ENCODE results near the gene TMEM135. TPM values are rescaled to one million over a fixed set of nuclear protein-coding genes. Genes with fewer than 3 reads are reported as not detected.

The TMEM135 gene
- total RNA-seq, 2 experiments from 2014 or later = 25.5 to 26.0 TPM

DNA sequence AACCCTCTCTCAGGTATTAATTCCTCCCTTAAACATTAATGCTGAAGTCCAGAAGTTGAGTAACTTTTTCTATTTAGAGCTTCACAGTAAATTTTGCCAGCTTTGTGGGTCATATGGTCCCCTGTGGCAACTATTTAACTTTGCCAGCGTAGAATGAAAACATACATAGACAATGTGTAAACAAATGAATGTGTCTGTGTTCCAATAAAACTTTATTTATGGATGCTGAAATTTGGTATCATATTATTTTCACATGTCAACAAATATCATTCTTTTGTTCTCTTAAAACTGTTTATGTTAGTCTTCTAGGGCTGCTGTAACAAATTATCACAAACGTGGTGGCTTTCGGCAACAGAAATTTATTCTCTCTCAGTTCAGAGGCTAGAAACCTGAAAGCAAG, 85.1 kb downstream of the TMEM135 start:
- no peaks in the 10 kb centered on the region for H3K27me3 Mint-ChIP-seq
- no peaks in the 10 kb centered on the region for H3K36me3 Mint-ChIP-seq (ENCODE audit: low read depth)
- no peak overlapping the region for H3K4me3 Mint-ChIP-seq
- H3K9me3 Mint-ChIP-seq (ENCODE audit: low read depth) = no peaks in the 10 kb centered on the region
- no peak for ATAC-seq
- no peak overlapping the region for H3K27ac Mint-ChIP-seq
- ChIA-PET POLR2A (no interaction called here), CTCF (no interaction called here)
- no peak for DNase-seq
- intact Hi-C loops (cut with DNase I, micrococcal nuclease) = no loop called here
- H3K4me1 Mint-ChIP-seq = peaks cover 2% of the 10 kb centered on the region

DNA sequence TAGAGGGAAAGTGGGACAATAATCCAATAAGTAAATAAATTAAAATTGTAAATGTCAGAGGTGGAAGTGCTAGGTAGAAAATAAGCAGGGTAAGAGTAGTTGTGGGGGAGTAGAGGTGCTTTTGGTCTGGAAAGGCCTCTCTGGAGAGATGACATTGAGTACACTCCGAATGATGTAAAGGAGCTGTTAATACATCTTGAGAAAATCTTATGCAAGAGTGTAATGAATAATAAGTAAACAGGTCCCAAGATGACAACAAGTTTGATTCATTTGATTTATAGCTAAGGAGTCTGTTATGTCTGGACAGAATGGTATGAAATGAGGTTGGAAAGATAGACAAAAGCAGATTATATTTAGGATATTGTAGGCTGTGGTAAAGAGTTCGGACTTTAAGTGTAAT, 87.5 kb downstream of the TMEM135 start:
- H3K27me3 Mint-ChIP-seq = no peaks in the 10 kb centered on the region
- ChIA-PET POLR2A (no interaction called here), CTCF (no interaction called here)
- DNase-seq (no peak), ATAC-seq (no peak)
- no peaks in the 10 kb centered on the region for H3K36me3 Mint-ChIP-seq (ENCODE audit: low read depth)
- H3K9me3 Mint-ChIP-seq (ENCODE audit: low read depth) = no peaks in the 10 kb centered on the region
- peaks cover 5% of the 10 kb centered on the region for H3K4me1 Mint-ChIP-seq
- H3K27ac Mint-ChIP-seq = no peak overlapping the region
- intact Hi-C loops (cut with DNase I, micrococcal nuclease) = no loop called here
- no peak overlapping the region for H3K4me3 Mint-ChIP-seq

- no peak overlapping the region for H3K27ac Mint-ChIP-seq
- ATAC-seq (no peak), DNase-seq (no peak)
- POLR2A ChIA-PET = no interaction called here
- no peaks in the 10 kb centered on the region for H3K9me3 Mint-ChIP-seq (ENCODE audit: low read depth)
- CTCF ChIA-PET = no interaction called here
- H3K4me3 Mint-ChIP-seq = no peak overlapping the region
- no peaks in the 10 kb centered on the region for H3K36me3 Mint-ChIP-seq (ENCODE audit: low read depth)
- peaks cover 5% of the 10 kb centered on the region for H3K4me1 Mint-ChIP-seq
- no peaks in the 10 kb centered on the region for H3K27me3 Mint-ChIP-seq
- intact Hi-C loops (cut with DNase I, micrococcal nuclease) = no loop called here
Measured at GRCh38 chr11:87127101-87127500, 89.4 kb downstream of the TMEM135 start.

GRCh38 chr11:87128372-87128771, 90.6 kb downstream of the TMEM135 start:
- Mint-ChIP-seq H3K36me3 (ENCODE audit: low read depth) (no peaks in the 10 kb centered on the region), H3K9me3 (ENCODE audit: low read depth) (no peaks in the 10 kb centered on the region), H3K4me3 (no peak overlapping the region), H3K27me3 (no peaks in the 10 kb centered on the region), H3K4me1 (peaks cover 5% of the 10 kb centered on the region), H3K27ac (no peak overlapping the region)
- POLR2A ChIA-PET = no interaction called here
- intact Hi-C loops (cut with DNase I, micrococcal nuclease) = no loop called here
- CTCF ChIA-PET = no interaction called here
- DNase-seq (no peak), ATAC-seq (no peak)

GRCh38 chr11:87134524-87135106, 96.9 kb downstream of the TMEM135 start:
- Mint-ChIP-seq H3K9me3 (ENCODE audit: low read depth) (peaks cover 4% of the 10 kb centered on the region), H3K36me3 (ENCODE audit: low read depth) (peaks cover 11% of the 10 kb centered on the region), H3K4me3 (no peak overlapping the region), H3K4me1 (no peaks in the 10 kb centered on the region), H3K27me3 (no peaks in the 10 kb centered on the region), H3K27ac (no peak overlapping the region)
- intact Hi-C loops (cut with DNase I, micrococcal nuclease) = no loop called here
- DNase-seq (no peak), ATAC-seq (no peak)
- POLR2A ChIA-PET = no interaction called here
- CTCF ChIA-PET = interaction anchor here (1.0 to 1.1 kb wide), 2 partner anchors 15 kb away, joined by 3 to 4 read pairs; no protein-coding TSS in a partner anchor

GRCh38 chr11:87136236-87136635, 98.5 kb downstream of the TMEM135 start:
- peaks cover 5% of the 10 kb centered on the region for H3K9me3 Mint-ChIP-seq (ENCODE audit: low read depth)
- H3K27me3 Mint-ChIP-seq = no peaks in the 10 kb centered on the region
- H3K4me3 Mint-ChIP-seq = no peak overlapping the region
- ATAC-seq (no peak), DNase-seq (no peak)
- H3K4me1 Mint-ChIP-seq = no peaks in the 10 kb centered on the region
- ChIA-PET CTCF (interaction anchor here (1.1 kb wide), 1 partner anchor 197 kb away, joined by 4 read pairs; no protein-coding TSS in a partner anchor), POLR2A (no interaction called here)
- peaks cover 13% of the 10 kb centered on the region for H3K36me3 Mint-ChIP-seq (ENCODE audit: low read depth)
- intact Hi-C loops (cut with DNase I, micrococcal nuclease) = no loop called here
- no peak overlapping the region for H3K27ac Mint-ChIP-seq

DNA sequence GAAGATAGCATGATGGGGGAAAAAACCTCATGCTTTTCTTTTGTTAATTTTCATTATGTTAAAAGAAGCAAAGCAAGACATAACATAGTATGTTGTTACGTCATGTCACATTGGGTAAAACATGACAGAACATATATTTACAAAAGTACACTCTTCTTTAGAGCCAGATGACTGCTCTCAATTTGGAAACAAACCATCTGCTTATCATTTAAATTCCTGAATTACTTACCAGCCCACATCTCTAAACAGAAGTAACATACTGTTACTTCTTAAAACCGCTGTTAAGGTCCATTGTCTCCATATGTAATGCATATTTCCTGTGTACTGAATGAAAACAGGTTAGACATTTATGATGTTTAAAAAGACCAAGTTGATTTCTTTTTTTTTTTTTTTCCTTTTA, 100.0 kb downstream of the TMEM135 start:
- ChIA-PET CTCF (no interaction called here), POLR2A (no interaction called here)
- no peak overlapping the region for H3K4me3 Mint-ChIP-seq
- no peak for DNase-seq
- H3K27me3 Mint-ChIP-seq = no peaks in the 10 kb centered on the region
- H3K36me3 Mint-ChIP-seq (ENCODE audit: low read depth) = peaks cover 13% of the 10 kb centered on the region
- H3K27ac Mint-ChIP-seq = no peak overlapping the region
- H3K4me1 Mint-ChIP-seq = peaks cover 6% of the 10 kb centered on the region
- intact Hi-C loops (cut with DNase I, micrococcal nuclease) = no loop called here
- no peak for ATAC-seq
- peaks cover 5% of the 10 kb centered on the region for H3K9me3 Mint-ChIP-seq (ENCODE audit: low read depth)

- intact Hi-C loops (cut with DNase I, micrococcal nuclease) = no loop called here
Measured at GRCh38 chr11:87139475-87139874, 101.7 kb downstream of the TMEM135 start.

GRCh38 chr11:87141322-87141721, 103.6 kb downstream of the TMEM135 start:
- no peak for DNase-seq
- ChIA-PET POLR2A (no interaction called here), CTCF (no interaction called here)
- Mint-ChIP-seq H3K27me3 (no peaks in the 10 kb centered on the region), H3K36me3 (ENCODE audit: low read depth) (peaks cover 13% of the 10 kb centered on the region), H3K27ac (no peak overlapping the region), H3K4me1 (peaks cover 28% of the 10 kb centered on the region), H3K4me3 (no peak overlapping the region), H3K9me3 (ENCODE audit: low read depth) (peaks cover 5% of the 10 kb centered on the region)
- intact Hi-C loops (cut with DNase I, micrococcal nuclease) = no loop called here
- no peak for ATAC-seq

More at GRCh38 chr11:87139475-87139874, 101.7 kb downstream of the TMEM135 start:
- H3K4me1 Mint-ChIP-seq = peaks cover 16% of the 10 kb centered on the region
- ChIA-PET POLR2A (no interaction called here), CTCF (no interaction called here)
- H3K27ac Mint-ChIP-seq = no peak overlapping the region
- ATAC-seq = no peak
- H3K36me3 Mint-ChIP-seq (ENCODE audit: low read depth) = peaks cover 13% of the 10 kb centered on the region
- H3K9me3 Mint-ChIP-seq (ENCODE audit: low read depth) = peaks cover 5% of the 10 kb centered on the region
- H3K27me3 Mint-ChIP-seq = no peaks in the 10 kb centered on the region
- no peak overlapping the region for H3K4me3 Mint-ChIP-seq
- no peak for DNase-seq

GRCh38 chr11:87141980-87142514, 104.3 kb downstream of the TMEM135 start:
- ChIA-PET CTCF (interaction anchor here (1.1 kb wide), 1 partner anchor 124 kb away, joined by 3 read pairs; no protein-coding TSS in a partner anchor), POLR2A (no interaction called here)
- ATAC-seq (no peak), DNase-seq (no peak)
- Mint-ChIP-seq H3K4me1 (peaks cover 28% of the 10 kb centered on the region), H3K4me3 (no peak overlapping the region), H3K27ac (no peak overlapping the region), H3K36me3 (ENCODE audit: low read depth) (peaks cover 13% of the 10 kb centered on the region), H3K9me3 (ENCODE audit: low read depth) (peaks cover 5% of the 10 kb centered on the region), H3K27me3 (no peaks in the 10 kb centered on the region)
- intact Hi-C loops (cut with DNase I, micrococcal nuclease) = no loop called here

DNA sequence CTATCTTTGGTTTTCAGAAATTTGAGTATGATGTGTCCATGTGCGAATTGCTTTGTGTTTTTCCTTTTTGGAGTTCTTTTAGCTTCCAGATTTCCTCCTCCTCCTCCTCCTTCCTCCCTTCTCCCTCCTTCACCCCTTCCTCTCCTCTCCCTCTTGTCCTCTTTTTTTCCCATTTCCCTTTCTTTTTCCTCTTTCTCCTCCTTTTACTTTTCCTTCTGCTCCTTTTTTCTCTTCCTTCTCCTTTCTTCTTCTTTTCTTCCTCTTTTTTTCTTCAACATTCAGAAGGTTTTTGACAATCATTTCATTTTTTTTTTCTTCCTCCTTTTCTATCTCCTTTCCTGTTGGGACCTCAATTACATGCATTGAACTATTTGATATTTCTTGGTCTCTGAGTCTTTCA, 104.9 kb downstream of the TMEM135 start:
- Mint-ChIP-seq H3K27ac (no peak overlapping the region), H3K36me3 (ENCODE audit: low read depth) (peaks cover 11% of the 10 kb centered on the region), H3K4me1 (peaks cover 28% of the 10 kb centered on the region), H3K27me3 (no peaks in the 10 kb centered on the region), H3K4me3 (no peak overlapping the region), H3K9me3 (ENCODE audit: low read depth) (peaks cover 5% of the 10 kb centered on the region)
- no peak for ATAC-seq
- no peak for DNase-seq
- ChIA-PET CTCF (interaction anchor here (1.1 kb wide), 1 partner anchor 125 kb away, joined by 3 read pairs; no protein-coding TSS in a partner anchor), POLR2A (no interaction called here)
- intact Hi-C loops (cut with DNase I, micrococcal nuclease) = no loop called here

GRCh38 chr11:87143641-87144040, 105.9 kb downstream of the TMEM135 start:
- Mint-ChIP-seq H3K27me3 (no peaks in the 10 kb centered on the region), H3K27ac (no peak overlapping the region), H3K9me3 (ENCODE audit: low read depth) (peaks cover 5% of the 10 kb centered on the region), H3K4me3 (no peak overlapping the region), H3K36me3 (ENCODE audit: low read depth) (peaks cover 9% of the 10 kb centered on the region), H3K4me1 (peaks cover 28% of the 10 kb centered on the region)
- POLR2A ChIA-PET = no interaction called here
- intact Hi-C loops (cut with DNase I, micrococcal nuclease) = no loop called here
- CTCF ChIA-PET = no interaction called here
- DNase-seq = no peak
- no peak for ATAC-seq
